Left renal cortex interstitium (tissue), 4 donors: ENCODE data around the gene RARB. TPM values are rescaled to one million over a fixed set of nuclear protein-coding genes. Genes with fewer than 3 reads are reported as not detected.
A peak's percentile ranks its signal among the peaks of the same experiment; 100 is the strongest.

Experiments
- DNase-seq, 4 donors: peaks; one replicate each; pipeline ENCODE4 v3.0.0-alpha.2; 2013; ENCODE audit warnings: low read depth in 4 of 4, low spot score in 2 of 4, missing footprints in 1 of 4
- polyA plus RNA-seq, 4 donors: library from polyadenylated mRNA; unstranded; fragments of 120-200 nt; gene quantifications; one replicate each; pipeline ENCODE4 v1.2.1, GENCODE V29; 2013; ENCODE audit not compliant: insufficient read length in 4 of 4

RARB gene
- polyA plus RNA-seq, 4 donors: 44.0 to 63.0 (median 51.8) TPM

DNA sequence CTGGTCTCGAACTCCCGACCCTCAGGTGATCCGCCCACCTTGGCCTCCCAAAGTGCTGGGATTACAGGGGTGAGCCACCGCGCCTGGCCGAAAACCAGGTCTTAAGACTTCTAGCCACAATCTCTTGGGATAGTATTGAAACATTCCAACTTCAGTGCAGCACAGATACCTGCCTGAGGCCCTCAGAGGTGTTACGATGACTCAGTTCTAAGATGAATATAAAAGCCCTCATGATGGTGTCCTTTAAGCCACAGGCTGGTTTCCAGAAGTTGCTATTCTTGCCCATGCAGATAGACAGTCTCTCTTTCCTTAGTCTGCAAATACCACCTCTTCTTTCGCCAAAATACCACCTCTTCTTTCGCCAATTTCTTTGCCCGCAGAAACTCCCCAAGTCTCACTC, 69.0 kb downstream of the RARB start:
- no peak for DNase-seq

DNA sequence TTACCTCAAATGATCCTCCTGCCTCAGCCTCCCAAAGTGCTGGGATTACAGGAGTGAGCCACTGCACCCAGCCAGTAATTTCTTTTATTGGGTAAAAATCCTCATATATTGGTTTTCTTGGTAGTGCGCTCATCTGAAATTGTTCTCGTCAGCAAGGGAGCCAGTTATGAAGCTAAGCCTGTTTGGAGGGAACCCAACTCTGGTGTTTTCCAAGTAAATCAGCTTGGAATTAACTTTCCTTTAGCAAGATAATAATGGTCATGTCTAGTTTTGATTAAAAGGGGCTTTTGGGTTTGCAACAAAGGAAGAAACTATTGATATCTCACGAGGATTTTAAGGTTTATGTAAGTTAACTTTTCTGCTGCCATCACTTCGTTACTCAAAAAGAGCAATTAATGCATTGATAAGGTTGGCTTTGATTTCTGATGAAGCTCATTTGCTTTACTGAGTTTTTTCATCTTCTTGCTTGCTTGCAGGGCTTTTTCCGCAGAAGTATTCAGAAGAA, 72.7 kb downstream of the RARB start:
- DNase-seq: no peak

DNA sequence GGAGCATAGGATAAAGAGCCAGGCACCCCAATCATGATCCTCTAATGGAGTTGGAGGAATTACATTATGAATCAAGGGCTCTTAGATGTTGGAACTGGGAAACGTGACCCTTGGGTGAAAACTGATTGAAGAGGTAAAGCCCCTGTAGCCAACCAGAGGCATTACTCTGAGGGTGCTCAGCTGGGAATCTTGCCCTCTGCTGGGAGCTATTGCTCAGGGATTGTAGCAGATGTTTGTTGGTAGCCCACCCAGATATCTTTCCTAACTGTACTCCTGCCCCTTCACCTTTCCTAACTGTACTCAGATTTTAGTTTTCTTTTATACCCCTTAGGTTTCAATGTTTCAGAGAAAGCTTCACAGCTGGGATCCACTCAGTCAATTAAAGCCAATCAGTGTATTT, 74.2 kb downstream of the RARB start:
- DNase-seq: no peak

DNA sequence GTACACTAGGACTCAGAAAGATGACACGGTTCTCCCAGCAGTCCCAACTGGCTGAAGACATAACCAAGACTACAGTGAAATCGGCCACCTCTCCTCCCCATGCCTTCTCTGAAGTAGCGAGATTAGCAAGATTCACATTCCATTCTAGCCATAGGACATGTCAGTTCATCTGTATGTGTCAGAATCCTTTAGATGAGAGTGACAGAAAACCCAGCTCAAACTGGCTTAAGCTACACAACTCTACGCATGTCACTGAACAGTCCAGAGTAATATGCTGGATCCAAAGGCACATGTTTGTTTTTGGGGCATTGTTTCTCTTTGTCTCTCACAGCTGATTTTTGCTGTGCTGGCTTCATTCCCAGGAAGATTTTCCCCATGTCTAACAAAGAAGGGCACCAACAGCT, 75.8 kb downstream of the RARB start:
- no peak for DNase-seq

DNA sequence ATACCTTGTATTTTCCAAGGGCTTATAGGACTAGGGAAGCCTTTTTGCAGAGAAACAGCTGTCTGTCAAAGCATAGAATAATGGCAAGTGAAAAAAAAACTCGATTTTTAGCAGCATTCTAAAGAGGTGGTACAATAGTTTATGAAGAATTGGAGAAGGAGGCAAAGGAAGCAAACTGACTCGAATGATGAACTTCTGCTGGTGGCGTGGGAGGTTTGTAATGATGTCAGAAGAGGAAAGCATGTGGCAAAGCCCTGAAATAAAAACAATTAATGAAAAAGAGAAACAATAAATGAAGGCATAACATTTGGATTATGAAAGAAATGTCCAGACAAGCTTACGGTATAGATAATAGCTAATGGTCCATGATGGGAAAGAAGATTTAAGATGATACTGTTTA, 77.5 kb downstream of the RARB start:
- DNase-seq: no peak

DNA sequence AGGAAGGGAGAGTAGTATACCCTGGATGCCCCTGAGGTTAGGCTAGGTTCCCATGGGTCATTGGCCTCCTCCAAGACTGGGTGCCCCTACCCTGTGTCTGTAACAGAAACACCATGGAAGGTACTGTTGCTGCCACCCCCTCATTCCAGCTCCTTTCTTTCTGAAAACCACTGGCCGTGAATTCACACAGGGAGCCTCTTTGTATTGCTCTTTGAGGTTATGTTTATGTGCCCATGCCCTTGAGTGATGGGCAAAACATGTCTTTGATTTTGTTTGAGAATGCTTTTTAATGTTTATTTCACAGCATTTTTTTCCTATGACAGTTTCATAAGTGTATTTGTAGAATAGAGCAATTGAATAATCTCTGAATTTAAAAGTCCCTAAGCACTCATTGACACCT, 79.7 kb downstream of the RARB start:
- no peak for DNase-seq

DNA sequence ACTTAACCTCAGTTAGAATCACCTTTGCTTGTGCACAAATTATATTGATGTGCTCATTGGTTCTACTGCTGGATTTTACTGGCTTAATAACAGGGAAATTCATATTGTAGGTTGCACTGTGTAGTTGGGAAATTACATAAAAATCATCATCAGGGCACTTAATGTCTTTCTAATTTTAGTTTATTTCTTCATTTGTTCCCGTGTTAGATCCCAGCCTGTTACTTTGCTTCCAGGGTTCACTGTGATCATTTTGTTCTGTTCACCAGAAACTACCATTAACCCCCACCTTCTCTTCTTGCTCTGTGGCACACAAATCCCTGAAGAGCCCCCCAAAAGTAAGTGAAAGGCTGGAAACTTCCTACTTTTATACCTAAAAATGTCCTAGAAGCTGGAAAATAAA, 80.4 kb downstream of the RARB start:
- DNase-seq: no peak

DNA sequence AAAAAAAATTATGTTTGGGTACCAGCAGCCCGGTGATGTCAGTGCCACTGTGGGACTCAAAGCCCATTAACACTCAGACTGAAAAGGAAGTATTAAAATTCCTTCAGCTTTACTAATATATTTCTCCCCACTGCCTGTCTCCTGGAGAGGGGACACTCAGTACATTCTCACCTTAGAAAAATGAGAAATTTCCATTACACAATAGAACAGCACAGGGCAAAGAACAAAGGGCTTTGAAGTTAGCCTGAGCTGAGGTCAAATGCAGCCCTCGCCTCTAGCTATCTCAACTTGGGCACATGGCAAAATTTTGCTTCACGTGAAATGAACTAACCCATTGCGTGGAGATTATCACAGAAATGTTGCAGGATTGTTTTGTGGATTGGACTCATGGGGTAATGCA, 80.8 kb downstream of the RARB start:
- no peak for DNase-seq

DNA sequence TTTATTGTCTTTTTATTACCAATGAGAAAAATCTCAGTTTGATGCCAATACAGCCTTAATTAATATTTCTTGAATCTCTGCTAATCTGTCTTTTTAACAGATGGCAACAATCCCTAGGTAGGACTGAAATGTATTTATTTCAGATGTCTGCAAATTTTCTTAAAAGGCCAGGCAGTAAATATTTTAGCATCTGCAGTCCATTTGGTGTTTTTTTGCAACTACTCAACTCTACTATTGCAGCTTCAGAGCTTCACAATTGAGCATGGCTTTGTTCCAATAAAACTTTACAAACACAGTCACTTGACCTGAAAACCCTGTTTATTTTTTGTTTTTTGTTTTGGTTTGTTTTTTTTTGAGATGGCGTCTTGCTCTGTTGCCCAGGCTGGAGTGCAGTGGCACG, 82.7 kb downstream of the RARB start:
- no peak for DNase-seq

DNA sequence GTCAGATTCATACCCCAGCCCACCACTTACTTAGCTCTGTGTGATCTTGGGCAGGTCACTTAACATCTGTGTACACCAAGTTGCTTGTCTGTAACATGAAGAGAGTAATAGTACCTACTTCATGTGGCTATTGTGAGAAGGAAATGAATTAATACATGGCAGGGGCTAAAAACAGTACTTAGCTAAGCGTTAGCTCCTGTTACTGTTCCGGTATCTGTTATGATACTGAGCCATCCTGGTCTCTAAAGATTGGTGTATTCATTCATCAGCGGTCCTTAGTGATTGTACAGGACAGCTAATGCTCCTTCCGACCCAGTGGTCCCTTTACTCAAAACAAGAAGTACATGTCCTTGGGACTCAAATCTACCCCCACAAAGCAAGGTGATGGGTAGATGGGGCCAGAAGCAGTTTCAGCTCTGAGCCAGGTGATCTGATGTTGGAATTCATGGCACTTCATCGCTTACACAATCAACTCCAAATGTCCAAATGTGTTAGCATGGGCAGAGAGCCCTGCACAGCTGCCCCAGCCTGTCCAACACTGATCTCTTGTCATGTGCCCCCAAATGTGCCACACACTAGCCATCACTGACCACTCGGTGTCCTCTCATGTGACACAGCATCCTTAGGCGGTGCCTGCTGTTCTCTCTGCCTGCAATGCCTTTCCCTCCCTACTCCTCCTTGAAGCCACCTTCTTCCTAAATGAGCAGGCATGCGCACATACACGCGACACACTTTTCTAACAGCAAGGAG, 84.1 kb downstream of the RARB start:
- DNase-seq: no peak

DNA sequence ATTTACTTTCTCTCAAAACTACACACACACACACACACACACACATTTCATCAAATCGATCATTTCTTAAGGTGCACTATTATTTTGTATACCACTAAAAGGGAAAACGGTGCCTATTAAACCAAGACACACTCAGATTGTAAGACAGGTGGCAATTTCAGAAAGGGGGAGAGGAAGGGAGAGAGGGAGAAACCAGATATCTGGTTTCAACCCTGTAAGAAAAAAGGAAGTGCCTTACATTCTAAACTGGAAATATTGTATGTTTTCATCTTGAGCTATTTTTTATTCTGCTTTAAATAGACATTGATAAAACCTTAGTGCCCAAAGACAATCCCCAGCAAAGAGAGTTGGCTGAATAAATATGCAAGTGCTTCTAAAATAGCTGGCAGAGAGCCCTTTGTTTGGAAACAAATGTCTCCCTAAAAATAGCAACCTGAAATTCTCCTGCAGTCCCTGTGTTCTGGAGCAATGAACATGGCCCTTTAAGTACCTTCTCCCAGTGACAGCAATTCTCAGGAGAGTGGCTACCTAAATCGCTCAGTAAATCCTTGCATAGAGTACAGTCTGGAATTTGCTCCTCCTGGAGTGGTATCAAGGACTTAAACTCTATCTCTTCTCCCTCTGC, 85.7 kb downstream of the RARB start:
- DNase-seq: no peak

DNA sequence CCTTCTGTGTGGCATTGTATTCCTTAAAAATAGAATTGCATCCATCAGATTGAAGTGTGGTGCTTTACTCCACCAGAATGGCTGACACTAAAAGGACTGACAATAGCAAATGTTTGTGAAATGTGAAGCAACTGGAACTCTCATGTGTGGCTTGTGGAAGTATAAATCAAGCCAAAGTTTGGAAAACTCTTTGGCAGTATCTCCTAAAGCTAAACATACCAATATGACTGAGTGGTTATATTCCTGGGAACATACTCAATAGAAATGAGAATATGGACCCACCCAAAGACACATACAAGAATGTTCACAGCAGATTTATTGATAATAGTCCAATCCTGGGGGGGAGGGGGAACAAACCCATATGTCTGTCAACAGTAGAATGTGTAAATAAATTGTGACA, 87.1 kb downstream of the RARB start:
- no peak for DNase-seq

DNA sequence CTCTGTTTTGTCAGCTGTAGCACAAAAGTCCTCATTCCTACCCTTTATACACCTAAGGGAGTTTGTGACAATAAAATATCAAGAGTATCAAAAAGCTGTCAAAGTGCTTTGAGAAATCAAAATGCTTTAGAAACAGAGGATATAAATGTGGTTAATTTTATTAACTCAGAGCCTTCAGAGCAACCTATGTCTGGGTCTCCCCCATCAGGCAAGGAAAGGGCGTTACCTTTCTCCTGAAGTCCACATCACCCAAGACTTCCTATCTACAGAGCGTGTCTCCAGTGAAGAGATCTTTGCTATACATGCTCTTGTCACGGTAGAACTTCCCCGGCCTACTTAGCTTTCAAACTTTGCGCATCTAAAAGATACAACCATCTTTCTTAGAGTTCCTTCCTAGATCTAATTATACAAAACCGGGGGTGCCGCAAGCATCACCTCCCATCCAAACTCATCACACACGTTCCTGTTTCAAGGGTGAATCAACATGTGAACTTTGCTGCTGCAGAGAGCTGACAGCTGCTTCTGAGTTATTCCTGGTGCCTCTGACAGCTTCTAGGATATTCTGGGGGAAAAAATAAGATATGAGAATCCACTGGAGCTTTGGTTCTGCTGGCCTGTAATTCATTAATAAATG, 93.0 kb downstream of the RARB start:
- no peak for DNase-seq

DNA sequence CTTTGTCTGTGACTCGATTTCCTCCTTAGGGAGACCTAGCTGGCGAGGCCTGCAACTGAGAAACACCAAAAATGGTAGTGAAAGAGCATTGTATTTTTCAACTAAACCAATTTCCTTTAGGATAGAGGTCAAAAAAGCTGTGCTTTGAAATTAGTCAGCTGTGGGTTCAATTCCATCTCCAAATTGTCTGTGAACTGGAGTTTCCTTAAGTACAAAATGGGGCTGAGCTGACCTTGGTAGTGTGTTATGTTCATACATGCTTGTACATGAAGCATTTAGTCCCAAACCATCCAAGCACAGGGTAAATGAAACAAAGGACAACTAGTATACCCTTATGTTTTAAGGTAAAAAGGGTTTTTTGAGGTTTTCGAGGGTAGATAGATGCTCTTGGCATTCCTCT, 99.3 kb downstream of the RARB start:
- DNase-seq: no peak

DNA sequence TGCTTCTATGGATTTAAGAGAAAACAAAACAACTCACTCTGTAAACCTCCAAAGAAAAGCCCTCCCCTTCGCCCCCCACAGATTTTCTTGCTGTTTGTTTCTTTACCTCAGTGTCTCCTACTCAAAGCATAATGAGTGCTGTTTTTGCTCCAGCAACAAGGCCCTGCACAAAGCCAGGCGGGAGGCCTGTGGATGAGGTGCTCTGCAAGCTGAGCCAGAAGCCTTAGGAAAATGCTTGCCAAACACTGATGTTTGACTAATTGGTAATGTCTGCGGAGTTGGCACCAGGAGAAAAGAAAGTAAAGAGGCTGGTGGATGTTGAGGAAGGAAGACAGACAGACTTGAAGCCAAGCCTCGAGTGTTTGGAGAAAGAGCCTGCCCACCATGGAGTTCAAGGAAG, 99.7 kb downstream of the RARB start:
- no peak for DNase-seq

DNA sequence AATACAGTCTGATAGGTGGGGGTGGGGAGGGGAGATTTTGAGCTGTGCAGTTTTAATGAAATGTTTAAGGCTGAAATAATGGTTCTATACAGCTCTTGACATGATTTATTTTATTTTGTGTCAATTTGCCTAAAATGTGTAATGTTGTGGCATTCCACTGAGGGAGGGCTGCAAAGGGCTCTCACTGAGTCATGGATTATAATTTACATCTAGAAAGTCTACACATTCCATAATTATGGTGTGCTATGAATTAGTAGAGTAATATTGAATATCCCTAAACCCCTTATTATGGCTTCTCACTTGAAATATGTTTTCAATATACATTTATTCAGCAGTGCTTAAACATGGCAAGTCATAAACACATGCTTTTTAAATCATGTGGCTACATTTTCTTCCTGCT, 103.9 kb downstream of the RARB start:
- DNase-seq: no peak

DNA sequence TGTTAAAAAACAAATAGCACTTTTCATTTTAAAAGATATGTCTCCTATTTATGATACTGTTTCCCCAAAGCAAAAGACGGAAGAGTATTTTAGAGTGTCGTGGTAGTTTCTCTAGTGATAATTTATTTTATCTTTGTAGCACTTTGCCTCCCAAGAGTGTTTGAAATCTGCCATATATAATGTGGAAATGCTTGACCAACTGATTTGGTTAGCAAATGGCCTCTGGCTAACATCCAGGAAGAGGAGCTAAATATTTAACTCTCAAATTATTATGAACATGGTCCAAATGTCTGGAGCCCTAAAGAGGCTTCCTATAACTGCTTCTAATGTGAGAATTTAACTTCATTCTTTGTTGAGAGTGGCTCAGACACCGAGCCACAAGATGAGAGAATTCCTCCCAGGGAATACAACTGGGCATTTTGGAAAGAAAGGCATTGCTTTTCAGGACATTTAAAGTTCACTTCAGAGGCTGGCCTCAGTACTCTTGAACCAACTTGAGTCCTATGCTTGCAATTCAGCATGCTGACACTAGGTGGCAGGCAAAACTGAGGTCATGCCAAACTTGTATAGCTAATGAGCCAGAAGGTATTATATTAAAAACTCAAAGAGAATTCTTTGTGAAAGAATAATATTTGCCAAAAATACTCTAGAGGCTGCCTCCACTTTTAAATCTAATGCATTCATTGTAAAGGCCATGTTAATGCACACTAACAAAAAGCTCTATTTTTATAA, 104.5 kb downstream of the RARB start:
- DNase-seq: no peak

DNA sequence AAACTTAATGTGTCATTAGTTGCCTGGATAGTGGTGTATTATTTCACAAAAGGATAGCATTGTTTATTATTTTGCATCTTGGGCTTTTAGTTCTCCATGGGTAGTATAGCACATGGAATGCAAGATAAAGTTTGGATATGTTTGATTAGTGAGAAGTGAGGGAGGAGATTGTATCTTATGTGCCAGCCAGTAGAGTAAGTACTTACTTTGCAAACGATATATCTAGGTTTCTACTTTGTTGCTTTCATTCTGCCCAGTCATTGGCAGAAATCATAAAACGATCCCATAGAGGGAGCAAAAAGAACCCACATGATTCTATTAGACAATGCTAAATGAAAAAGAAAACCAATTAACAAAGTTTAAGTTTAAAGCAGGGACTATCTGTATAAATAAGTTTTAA, 105.3 kb downstream of the RARB start:
- DNase-seq: no peak

DNA sequence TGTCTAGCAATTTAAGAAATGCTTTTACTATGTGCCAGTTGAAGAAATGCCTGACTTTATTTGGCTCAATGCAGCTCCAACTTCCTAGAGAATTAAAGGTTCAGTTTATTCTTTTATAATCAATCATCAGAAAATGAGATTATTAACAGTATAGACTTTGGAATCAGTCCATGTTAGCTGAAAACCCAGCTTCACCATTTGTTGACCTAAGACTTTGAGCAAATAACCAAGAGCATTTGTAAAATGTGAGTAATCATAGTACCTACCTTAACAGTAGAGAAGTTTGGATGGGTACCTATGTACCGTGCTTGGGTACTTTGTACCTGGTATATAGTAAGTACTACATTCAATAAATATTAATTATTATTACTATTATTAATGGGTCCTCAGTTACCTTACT, 105.9 kb downstream of the RARB start:
- DNase-seq: no peak

DNA sequence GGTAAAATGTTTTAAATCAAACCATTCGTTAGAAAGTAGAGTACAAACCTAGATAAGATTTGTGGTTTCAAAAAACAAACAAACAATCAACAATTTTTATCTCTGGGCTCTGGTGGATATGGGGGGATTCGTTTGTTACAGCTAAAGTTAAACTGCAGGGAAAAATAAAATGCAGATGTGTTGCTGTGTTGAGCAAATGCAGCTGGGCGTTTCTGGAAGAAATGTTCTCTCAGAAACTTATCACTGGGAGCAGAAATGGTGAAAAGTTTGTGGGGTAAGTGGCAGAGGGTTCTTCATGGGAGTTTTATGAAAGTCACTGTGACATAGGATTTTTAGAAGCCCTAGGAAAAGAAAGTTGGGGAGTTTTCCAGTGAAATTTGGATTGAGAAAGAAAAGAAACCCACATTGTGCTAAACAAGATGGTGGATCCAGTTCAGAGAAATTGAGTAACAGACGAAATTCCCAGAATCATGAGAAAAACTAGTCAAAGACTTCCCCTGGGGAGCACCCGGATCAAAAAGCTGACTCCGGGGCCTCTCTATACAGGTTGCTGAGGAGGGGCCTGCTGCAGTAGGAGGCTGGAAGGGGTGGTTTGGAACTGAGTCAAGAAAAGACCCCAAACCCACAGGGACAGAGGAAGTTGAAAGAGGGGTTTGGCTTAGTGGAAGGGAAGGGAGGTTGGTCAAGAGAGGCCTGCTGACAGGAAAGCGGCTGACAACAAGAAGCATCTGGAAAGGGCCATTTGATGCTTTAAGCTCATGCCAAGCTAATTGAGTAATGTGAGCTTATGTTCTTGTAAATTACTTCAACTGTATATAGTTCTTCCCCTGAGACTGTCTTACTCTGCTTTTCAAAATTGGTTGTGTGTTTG, 108.7 kb downstream of the RARB start:
- DNase-seq: peak in 1 of 4 donors; percentile 26
